ENCODE data around the gene OBSCN.

DNA sequence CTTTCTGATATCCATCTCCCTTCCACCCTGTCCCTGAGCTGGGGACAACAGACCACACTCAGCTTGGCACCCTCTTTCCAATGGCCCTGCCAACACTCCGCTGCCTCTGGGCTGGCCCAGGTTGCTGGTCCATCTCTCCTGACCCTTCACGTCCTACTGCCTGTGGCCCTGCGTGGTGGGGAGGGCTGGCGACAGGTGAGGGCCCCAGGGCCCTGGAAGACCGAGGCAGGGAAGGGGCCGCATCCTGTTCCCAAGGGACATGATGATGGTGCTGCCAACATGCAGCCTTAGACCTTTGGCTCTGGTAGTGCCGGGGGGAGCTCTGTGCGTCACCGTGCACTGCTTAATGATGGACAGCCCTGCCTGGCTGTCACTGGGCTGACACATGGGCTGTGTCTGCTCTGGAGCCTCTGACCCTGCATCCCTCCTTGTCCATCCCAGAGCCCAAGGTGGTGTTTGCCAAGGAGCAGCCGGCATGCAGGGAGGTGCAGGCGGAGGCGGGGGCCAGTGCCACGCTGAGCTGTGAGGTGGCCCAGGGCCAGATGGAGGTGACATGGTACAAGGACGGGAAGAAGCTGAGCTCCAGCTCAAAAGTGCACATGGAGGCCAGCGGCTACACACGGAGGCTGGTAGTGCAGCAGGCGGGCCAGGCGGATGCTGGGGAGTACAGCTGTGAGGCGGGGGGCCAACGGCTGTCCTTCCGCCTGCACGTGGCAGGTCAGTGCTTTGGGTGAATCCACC lies 65.2 kb downstream of the OBSCN start:
- TF ChIP-seq GABPA (IDR thresholded peaks at IDR 0.05; ENCODE audit: low read depth), result no peak
- TF ChIP-seq CTCF (IDR thresholded peaks at IDR 0.05; ENCODE audit: insufficient read depth, low read length), result no peak

Measured in HL-60 (cell line).